NOMO-1 (cell line): ENCODE data around the gene ZSCAN10.
"Not testable (repeated sequence)": the region's sequence is repeated elsewhere in the genome, so short reads cannot be mapped to it uniquely, and the experiment has no call there.

ENCODE experiments used
- DNase-seq, 2 experiments: peaks; one replicate each; lab custom pipeline; 2025; ENCODE audit not compliant: unreplicated experiment in 2 of 2; lab: John Stamatoyannopoulos, UW

The ZSCAN10 gene

GRCh38 chr16:3098459-3099394, at the start of gene ZSCAN10:
TSS of gene ZSCAN10 (minus strand) at chr16:3099294. CDS start at chr16:3092937, 6,357 bp downstream.
- no peak for DNase-seq

DNA sequence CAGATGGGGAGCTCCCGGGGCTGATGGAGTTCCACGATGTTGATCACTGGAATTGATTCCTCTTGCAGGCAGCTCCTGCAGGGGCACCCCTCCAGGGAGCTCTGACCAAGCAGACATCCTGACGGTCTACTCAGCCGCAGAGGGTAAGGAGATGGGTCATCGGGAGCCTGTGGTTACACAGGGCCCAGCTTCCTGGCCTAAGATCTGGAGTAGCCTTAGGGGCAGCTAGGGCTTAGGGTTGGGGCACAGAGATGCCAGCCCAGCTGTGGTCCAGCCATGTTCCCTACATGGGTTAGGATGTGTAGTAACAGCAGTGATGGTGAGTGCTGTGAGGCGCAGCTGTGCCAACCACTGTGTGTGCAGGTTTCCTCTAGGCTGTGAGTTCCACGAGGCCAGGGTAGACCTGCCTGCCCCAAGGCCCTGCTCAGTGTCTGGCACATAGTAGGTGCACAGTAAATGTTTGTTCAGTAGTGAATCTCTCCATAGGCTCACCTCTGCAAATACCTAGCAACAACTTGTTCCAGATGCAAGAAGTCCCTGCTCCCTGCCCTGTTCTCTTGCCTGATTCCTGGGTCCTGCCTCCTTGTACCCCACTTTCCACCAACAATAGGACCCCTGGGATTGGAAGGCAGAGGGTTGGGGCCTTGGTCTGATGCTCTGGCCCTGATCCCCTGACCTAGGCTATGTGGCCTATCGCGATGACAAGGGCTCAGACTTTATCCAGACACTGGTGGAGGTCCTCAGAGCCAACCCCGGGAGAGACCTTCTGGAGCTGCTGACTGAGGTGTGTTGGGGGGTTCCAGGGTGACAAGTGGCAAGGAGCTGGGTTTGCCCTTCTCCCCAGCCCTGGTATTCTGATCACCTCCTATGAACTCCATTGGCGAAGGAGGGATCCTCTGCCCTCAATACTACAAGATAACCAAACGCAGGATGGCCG, 49.4 kb upstream of the ZSCAN10 start:
- DNase-seq, result no peak

- DNase-seq, result no peak
Measured at GRCh38 chr16:3147757-3148104, 48.6 kb upstream of the ZSCAN10 start.

DNA sequence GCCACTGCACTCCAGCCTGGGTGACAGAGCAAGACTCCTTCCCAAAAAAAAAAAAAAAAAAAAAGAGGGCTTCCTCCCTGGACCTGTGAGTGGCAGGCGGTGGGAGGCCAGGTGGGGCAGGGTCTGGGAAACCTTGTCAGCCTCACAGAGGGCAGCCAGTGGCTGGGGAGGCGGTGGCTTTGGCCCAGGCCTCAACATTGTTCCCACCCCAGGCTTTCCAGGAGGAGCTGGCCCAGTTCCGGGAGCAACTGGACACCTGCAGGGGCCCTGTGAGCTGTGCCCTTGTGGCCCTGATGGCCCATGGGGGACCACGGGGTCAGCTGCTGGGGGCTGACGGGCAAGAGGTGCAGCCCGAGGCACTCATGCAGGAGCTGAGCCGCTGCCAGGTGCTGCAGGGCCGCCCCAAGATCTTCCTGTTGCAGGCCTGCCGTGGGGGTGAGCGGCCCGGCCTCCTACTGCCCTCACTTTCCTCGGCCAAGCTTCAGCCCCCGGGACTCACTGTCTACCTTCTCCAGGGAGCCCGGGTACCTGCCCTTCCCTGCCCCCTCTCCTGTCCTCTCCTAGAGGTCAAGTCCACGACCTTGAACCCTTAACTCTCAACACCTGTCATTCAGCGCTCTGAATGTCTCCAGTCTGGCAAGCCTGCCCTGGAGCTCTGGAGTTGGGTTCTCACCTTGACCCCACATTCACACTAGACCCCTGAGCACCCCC, 48.1 kb upstream of the ZSCAN10 start:
- DNase-seq, result no peak

DNA sequence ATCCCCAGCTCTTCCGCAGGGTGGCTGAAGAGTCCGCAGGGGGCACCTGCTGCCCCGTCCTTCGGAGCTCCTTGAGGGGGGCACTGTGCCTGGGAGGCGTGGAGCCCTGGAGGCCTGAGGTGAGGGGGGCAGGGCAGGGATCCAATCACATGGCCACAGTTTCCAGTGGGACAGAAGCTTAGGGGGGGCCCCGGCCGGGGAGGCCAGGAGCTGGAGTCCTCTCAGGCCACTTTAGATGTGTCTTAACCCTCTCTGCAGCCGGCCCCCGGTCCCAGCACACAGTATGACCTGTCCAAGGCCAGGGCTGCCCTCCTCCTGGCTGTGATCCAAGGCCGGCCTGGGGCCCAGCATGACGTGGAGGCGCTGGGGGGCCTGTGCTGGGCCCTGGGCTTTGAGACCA, 46.6 kb upstream of the ZSCAN10 start:
- no peak for DNase-seq

DNA sequence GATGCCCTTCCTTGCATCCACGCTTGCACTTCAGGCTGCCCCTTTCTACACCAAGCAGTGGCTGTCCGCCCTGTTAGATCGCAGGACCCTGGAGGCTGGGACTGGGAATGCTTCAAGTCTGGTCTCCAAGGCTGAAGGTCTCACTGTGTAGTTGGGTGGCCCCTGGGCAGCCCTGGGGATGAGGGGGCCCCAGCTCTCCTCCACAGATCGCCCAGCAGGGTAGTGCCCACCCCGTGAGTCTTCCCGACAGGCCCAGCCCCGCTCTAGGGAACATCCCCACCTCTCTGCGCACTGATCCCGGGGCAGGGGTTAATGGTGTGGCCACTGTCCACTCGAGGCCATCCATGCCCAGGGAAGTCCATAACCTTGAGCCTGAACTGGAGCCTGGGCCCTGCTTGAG, 46.1 kb upstream of the ZSCAN10 start:
- DNase-seq, result no peak

DNA sequence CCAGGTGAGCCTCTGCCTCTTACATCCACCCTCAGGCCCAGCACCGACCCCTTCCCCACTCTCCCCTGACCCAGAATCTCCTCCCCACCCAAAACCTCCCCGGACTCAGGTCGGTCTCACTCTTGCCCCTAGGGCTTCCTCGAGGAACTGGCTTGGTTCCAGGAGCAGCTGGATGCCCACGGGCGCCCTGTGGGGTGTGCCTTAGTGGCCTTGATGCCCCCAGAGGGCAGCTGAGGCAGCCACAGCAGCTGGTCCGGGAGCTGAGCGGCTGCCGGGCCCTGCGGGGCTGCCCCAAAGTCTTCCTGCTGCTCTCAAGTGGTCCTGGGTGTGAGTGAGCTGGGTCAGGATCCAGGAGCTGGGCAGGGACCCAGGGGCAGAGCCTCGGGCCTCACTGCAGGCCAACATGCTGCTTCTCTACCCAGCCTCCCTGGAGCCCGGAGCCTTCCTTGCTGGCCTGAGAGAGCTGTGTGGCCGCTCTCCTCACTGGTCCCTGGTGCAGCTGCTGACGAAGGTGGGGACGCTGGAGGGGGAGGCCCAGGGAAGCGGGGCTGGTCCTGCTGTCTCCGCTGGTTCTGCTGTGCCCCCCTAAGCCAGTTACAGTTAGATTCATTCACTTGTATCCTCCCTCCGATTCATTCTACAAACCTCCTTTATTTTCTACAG, 45.4 kb upstream of the ZSCAN10 start:
- no peak for DNase-seq

GRCh38 chr16:3143598-3144320, 44.7 kb upstream of the ZSCAN10 start:
- no peak for DNase-seq

DNA sequence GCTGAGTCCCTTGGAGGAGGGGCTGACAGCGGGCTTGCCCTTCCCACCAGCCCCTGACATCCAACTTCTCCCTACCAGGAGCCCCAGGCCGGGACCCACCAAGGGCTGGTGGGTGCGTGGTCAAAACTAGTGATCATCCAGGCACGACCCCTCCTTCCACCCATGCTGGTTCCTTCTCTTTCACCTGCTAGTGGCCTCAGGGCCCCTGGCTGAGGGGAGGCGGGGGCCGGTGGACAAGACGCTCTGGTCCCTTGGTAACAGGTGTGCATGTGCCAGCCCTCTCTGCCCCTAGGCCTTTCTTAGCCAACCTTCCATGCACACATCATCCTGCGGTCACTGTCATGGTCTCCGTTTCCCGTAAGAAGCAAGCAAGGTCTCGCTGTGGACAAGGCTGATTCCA, 44.1 kb upstream of the ZSCAN10 start:
- DNase-seq, result no peak

DNA sequence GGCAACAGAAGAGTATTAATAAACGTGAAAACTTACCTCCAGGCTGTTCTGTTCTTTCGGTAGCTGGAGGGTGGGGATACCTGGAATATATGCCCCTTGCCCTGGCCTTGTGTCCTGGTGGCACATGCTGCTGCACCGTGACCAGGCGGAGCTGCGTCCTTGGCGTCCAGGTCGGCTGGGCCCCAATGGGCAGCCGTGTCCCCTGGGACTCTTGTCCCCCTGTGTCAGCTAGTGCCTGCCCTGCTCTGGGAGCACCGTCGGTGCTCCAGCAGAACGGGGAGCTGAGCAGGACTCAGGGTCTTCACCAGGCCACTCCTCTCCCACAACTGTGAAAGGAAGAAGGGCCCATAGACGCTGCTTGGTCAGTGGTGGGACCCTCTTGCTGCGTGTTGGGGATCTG, 43.7 kb upstream of the ZSCAN10 start:
- DNase-seq, result no peak

DNA sequence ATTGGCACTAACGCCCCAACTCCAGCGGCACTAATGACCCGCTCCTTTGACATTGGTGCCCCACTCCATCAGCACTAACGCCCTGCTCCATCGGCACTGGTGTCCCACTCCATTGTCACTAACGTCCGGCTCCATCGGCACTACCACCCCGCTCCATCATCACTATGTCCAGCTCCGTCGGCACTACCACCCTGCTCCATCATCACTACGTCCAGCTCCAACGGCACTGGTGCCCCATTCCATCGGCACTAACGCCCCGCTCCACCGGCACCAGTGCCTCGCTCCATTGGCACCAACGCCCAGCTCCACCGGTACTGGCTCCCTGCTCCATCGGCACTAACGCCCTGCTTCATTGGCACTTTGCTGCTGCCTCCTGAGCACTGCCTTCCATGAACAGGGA, 43.2 kb upstream of the ZSCAN10 start:
- no peak for DNase-seq

- DNase-seq, result no peak
Measured at GRCh38 chr16:3141781-3142311, 42.8 kb upstream of the ZSCAN10 start.

GRCh38 chr16:3140603-3141427, 41.7 kb upstream of the ZSCAN10 start:
- DNase-seq, result no peak

- not testable (repeated sequence) for DNase-seq
Measured at GRCh38 chr16:3139561-3139960, 40.5 kb upstream of the ZSCAN10 start.

GRCh38 chr16:3138823-3139426, 39.8 kb upstream of the ZSCAN10 start:
- no peak for DNase-seq

GRCh38 chr16:3138342-3138741, 39.2 kb upstream of the ZSCAN10 start:
- DNase-seq, result no peak

DNA sequence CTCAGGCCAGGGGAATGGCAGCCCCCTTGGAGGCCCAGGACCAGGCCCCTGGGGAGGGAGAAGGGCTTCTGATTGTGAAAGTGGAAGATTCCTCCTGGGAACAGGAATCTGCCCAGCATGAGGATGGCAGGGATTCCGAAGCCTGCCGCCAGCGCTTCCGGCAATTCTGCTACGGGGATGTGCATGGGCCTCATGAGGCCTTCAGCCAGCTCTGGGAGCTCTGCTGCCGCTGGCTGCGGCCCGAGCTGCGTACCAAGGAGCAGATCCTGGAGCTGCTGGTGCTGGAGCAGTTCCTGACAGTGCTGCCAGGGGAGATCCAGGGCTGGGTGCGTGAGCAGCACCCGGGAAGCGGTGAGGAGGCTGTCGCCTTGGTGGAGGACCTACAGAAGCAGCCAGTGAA, 38.2 kb upstream of the ZSCAN10 start:
- DNase-seq, result no peak

DNA sequence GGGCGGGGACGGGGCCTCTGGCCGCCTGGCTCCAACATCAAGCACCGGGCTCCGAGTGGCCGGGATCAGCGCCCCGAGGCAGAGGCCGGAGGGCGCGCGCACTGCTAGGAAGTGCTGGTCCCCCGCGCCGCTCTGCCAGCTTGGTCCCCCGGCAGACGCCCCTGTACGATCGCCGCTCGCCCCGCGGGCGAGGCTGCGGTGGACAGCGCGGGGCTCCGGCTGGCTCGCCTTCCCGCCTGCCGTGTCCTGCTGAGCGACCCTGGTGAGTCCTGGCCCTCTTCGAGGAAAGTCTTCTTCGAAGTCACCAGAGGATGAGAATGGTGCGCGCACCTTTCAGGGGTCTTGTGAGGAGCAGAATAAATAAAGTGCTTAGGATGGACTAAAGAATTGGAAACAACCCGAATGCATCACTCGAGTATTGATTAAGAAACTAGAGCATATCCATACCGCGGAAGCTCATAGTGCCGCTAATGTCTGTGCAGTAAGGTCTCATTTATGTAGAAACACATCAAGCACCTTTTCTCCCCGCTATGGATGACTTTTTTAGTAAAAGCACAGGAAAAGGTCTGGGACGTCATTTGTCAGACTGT, 36.1 kb upstream of the ZSCAN10 start:
- peak in 1 of 2 experiments; percentile 38 for DNase-seq
